ENCODE results near the gene ABCC6. TPM values are rescaled to one million over a fixed set of nuclear protein-coding genes. Genes with fewer than 3 reads are reported as not detected.
"Not testable (repeated sequence)": the region's sequence is repeated elsewhere in the genome, so short reads cannot be mapped to it uniquely, and the experiment has no call there.

ABCC6 gene
- total RNA-seq (under 1 TPM; 0.22 to 0.94 (median 0.52) TPM), polyA plus RNA-seq (under 1 TPM; 0.14 to 0.50 (median 0.38) TPM)
- long read RNA-seq, donor 1, result 0 reads
- long read RNA-seq, donor 2, partial matches to known transcripts, result 0 of 1 reads
- long read RNA-seq, donor 2, other reads (novel, unspliced or antisense), result 0 of 1 reads

- H3K36me3 ChIP-seq; intact Hi-C loops (cut with DNase I; ENCODE audit: low total_unique reads): not testable (repeated sequence)
- peak within 1 kb of the TSS in 2 of 8 donors; percentile 21 to 47 for H3K4me3 ChIP-seq
Observed at GRCh38 chr16:16222850-16223661, at the start of gene ABCC6. Gene ABCC6, minus strand, starts transcription at chr16:16223494. Its CDS starts 60 bp downstream, at chr16:16223434.

GRCh38 chr16:16272573-16273221 lies 49.4 kb upstream of the ABCC6 start:
- H3K27ac ChIP-seq; H3K9me3 ChIP-seq; DNase-seq; H3K4me3 ChIP-seq; intact Hi-C loops (cut with DNase I; ENCODE audit: low total_unique reads); H3K4me1 ChIP-seq; H3K27me3 ChIP-seq (replicated peaks in 1 of 7): not testable (repeated sequence)
- 82 to 90% (median 85%) methylated on average over 3 to 4 of the region's 14 CpGs; no CpG with 5 or more reads in 2 of the 5 donors for WGBS, 5 donors
- peaks cover 0 to 19% (median 0%) of the 10 kb centered on the region in 6 donors for H3K36me3 ChIP-seq

More at GRCh38 chr16:16222850-16223661, at the start of gene ABCC6:
- not testable (repeated sequence) for H3K4me1 ChIP-seq; H3K27ac ChIP-seq; DNase-seq; H3K27me3 ChIP-seq (replicated peaks in 1 of 7); H3K9me3 ChIP-seq
- 3 to 25% (median 7%) methylated on average over 2 to 19 of the region's 38 CpGs for WGBS, 5 donors

GRCh38 chr16:16271658-16272057 lies 48.4 kb upstream of the ABCC6 start:
- DNase-seq; intact Hi-C loops (cut with DNase I; ENCODE audit: low total_unique reads); H3K9me3 ChIP-seq; H3K4me3 ChIP-seq; H3K27ac ChIP-seq; H3K27me3 ChIP-seq (replicated peaks in 1 of 7); H3K4me1 ChIP-seq: not testable (repeated sequence)
- WGBS, 5 donors, result no CpG with 5 or more reads among the region's 8 CpGs
- peaks cover 0 to 24% (median 2%) of the 10 kb centered on the region in 6 donors for H3K36me3 ChIP-seq

- H3K4me3 ChIP-seq; intact Hi-C loops (cut with DNase I; ENCODE audit: low total_unique reads); H3K27ac ChIP-seq; H3K4me1 ChIP-seq; H3K9me3 ChIP-seq; DNase-seq; H3K27me3 ChIP-seq (replicated peaks in 1 of 7): not testable (repeated sequence)
- peaks cover 0 to 33% (median 3%) of the 10 kb centered on the region in 6 donors for H3K36me3 ChIP-seq
- WGBS, 5 donors, result 90 to 97% (median 95%) methylated on average over 9 of the region's 10 CpGs
Observed at GRCh38 chr16:16268185-16268808, 45.0 kb upstream of the ABCC6 start.

- peaks cover 0 to 38% (median 3%) of the 10 kb centered on the region in 6 donors for H3K36me3 ChIP-seq
- H3K27me3 ChIP-seq (replicated peaks in 1 of 7); H3K9me3 ChIP-seq; DNase-seq; H3K27ac ChIP-seq; intact Hi-C loops (cut with DNase I; ENCODE audit: low total_unique reads); H3K4me1 ChIP-seq; H3K4me3 ChIP-seq: not testable (repeated sequence)
- WGBS, 5 donors, result no CpG with 5 or more reads among the region's 3 CpGs
Observed at GRCh38 chr16:16267708-16268107, 44.4 kb upstream of the ABCC6 start.

- DNase-seq; H3K27ac ChIP-seq; H3K4me3 ChIP-seq; H3K27me3 ChIP-seq (replicated peaks in 1 of 7); intact Hi-C loops (cut with DNase I; ENCODE audit: low total_unique reads); H3K4me1 ChIP-seq; H3K9me3 ChIP-seq: not testable (repeated sequence)
- 75 to 86% (median 83%) methylated on average over 4 to 7 of the region's 9 CpGs for WGBS, 5 donors
- H3K36me3 ChIP-seq, result peaks cover 0 to 40% (median 3%) of the 10 kb centered on the region in 6 donors
Observed at GRCh38 chr16:16265044-16265443, 41.8 kb upstream of the ABCC6 start.

- intact Hi-C loops (cut with DNase I; ENCODE audit: low total_unique reads); DNase-seq; H3K4me3 ChIP-seq; H3K27ac ChIP-seq; H3K27me3 ChIP-seq (replicated peaks in 1 of 7); H3K9me3 ChIP-seq; H3K4me1 ChIP-seq: not testable (repeated sequence)
- WGBS, 5 donors, result 14 to 27% methylated on average over 1 of the region's 2 CpGs; no CpG with 5 or more reads in 3 of the 5 donors
- H3K36me3 ChIP-seq, result peaks cover 0 to 40% (median 4%) of the 10 kb centered on the region in 6 donors
Observed at GRCh38 chr16:16263947-16264346, 40.7 kb upstream of the ABCC6 start.

GRCh38 chr16:16262954-16263555 lies 39.8 kb upstream of the ABCC6 start:
- H3K27ac ChIP-seq; H3K4me1 ChIP-seq; intact Hi-C loops (cut with DNase I; ENCODE audit: low total_unique reads); H3K4me3 ChIP-seq; H3K9me3 ChIP-seq; H3K27me3 ChIP-seq (replicated peaks in 1 of 7); DNase-seq: not testable (repeated sequence)
- peaks cover 0 to 35% (median 5%) of the 10 kb centered on the region in 6 donors for H3K36me3 ChIP-seq
- WGBS, 5 donors, result 61 to 87% (median 78%) methylated on average over 7 to 14 of the region's 15 CpGs

GRCh38 chr16:16259971-16260370 lies 36.7 kb upstream of the ABCC6 start:
- DNase-seq; H3K27me3 ChIP-seq (replicated peaks in 1 of 7); H3K27ac ChIP-seq; intact Hi-C loops (cut with DNase I; ENCODE audit: low total_unique reads); H3K4me1 ChIP-seq; H3K9me3 ChIP-seq; H3K4me3 ChIP-seq: not testable (repeated sequence)
- peaks cover 0 to 26% (median 2%) of the 10 kb centered on the region in 6 donors for H3K36me3 ChIP-seq
- 100% methylated on average over 1 of the region's 4 CpGs; no CpG with 5 or more reads in 4 of the 5 donors for WGBS, 5 donors

- H3K4me3 ChIP-seq; H3K27ac ChIP-seq; DNase-seq; intact Hi-C loops (cut with DNase I; ENCODE audit: low total_unique reads); H3K9me3 ChIP-seq; H3K4me1 ChIP-seq; H3K27me3 ChIP-seq (replicated peaks in 1 of 7): not testable (repeated sequence)
- WGBS, 5 donors, result 84 to 96% (median 95%) methylated on average over 4 to 7 of the region's 7 CpGs
- peaks cover 0 to 35% (median 7%) of the 10 kb centered on the region in 6 donors for H3K36me3 ChIP-seq
Observed at GRCh38 chr16:16258822-16259221, 35.5 kb upstream of the ABCC6 start.

All from spleen (tissue), 13 donors.